Stomach (tissue), 4 donors: Measurements from ENCODE around the gene GSTA2.
"Not testable (repeated sequence)": the region's sequence is repeated elsewhere in the genome, so short reads cannot be mapped to it uniquely, and the experiment has no call there.

ENCODE experiments used
- CTCF ChIP-seq, 7 experiments: fragments of 450-650 bp in 4 of 7; fragments of 200-600 bp in 3 of 7; sonication (generic) in 3 of 7; IDR thresholded peaks; one replicate each; pipeline ENCODE4 v1.5.1; 2016 to 2019; ENCODE audit warnings: antibody characterized with exemption in 7 of 7, control low read depth in 2 of 7, mild to moderate bottlenecking in 1 of 7
- EP300 ChIP-seq: sonication (generic); formaldehyde crosslinking; IDR thresholded peaks from one replicate; pipeline ENCODE4 v1.6.1; 2017; ENCODE audit warnings: antibody characterized with exemption
- POLR2AphosphoS5 ChIP-seq, 3 donors: sonication (generic); formaldehyde crosslinking; IDR thresholded peaks; one replicate each; pipeline ENCODE4 v1.6.1; 2016; ENCODE audit warnings: antibody characterized with exemption in 3 of 3

- TF ChIP-seq POLR2AphosphoS5 (IDR thresholded peaks at IDR 0.05); CTCF (IDR thresholded peaks at IDR 0.05); EP300: not testable (repeated sequence)
Measured at GRCh38 chr6:52782696-52783274, 19.5 kb upstream of the GSTA2 start.
